PC-9 (cell line): ENCODE measurements around the gene CCDC78. TPM values are rescaled to one million over a fixed set of nuclear protein-coding genes. Genes with fewer than 3 reads are reported as not detected.

Experiments used
- BruUV-seq: library from RNA; stranded (reverse); fragments of 400-500 nt; replicated peaks from 2 replicates; lab custom pipeline; 2021; lab: Mats Ljungman, UMichigan
- CTCF ChIA-PET: fragments of 300-600 bp; sonication (Branson Sonifier 250); formaldehyde crosslinking; loops from one replicate; lab custom pipeline; 2022; ENCODE audit warnings: antibody characterized with exemption; lab: Charles Lee
- POLR2A ChIA-PET: fragments of 300-600 bp; sonication (Branson Sonifier 250); formaldehyde crosslinking; loops from one replicate; lab custom pipeline; 2022; ENCODE audit warnings: antibody characterized with exemption; ENCODE audit not compliant: unreplicated experiment; lab: Charles Lee
- DNase-seq, 2 experiments: peaks; one replicate each; pipeline versions ENCODE4 v3.0.0 to v3.0.0-alpha.2; 2015 to 2022; ENCODE audit warnings: mixed read lengths in 1 of 2
- H2AFZ ChIP-seq: fragments of 200-600 bp; sonication (generic); 2 replicates; pipeline ENCODE4 v1.8.1; 2017; ENCODE audit warnings: antibody characterized with exemption
- H3F3A ChIP-seq: fragments of 200-600 bp; sonication (generic); 2 replicates; pipeline ENCODE4 v1.8.1; 2017; ENCODE audit warnings: antibody characterized with exemption, mild to moderate bottlenecking, low read depth; ENCODE audit not compliant: insufficient read depth
- H3K27ac ChIP-seq: fragments of 200-600 bp; sonication (generic); 2 replicates; pipeline ENCODE4 v1.6.1; 2016; ENCODE audit warnings: mixed run types
- H3K27me3 ChIP-seq: fragments of 200-600 bp; sonication (generic); 2 replicates; pipeline ENCODE4 v1.6.1; 2016; ENCODE audit warnings: low read depth, mixed run types; ENCODE audit not compliant: insufficient read depth
- H3K36me3 ChIP-seq: fragments of 200-600 bp; sonication (generic); 2 replicates; pipeline ENCODE4 v1.6.1; 2016; ENCODE audit warnings: low read depth, mixed run types
- H3K4me1 ChIP-seq: fragments of 200-600 bp; sonication (generic); replicated peaks from 2 replicates; pipeline ENCODE4 v1.6.1; 2016; ENCODE audit warnings: mixed run types; ENCODE audit not compliant: insufficient read depth
- H3K4me2 ChIP-seq: fragments of 200-600 bp; sonication (generic); 2 replicates; pipeline ENCODE4 v1.6.1; 2017; ENCODE audit warnings: mixed run types
- H3K4me3 ChIP-seq: fragments of 200-600 bp; sonication (generic); 2 replicates; pipeline ENCODE4 v1.6.1; 2016; ENCODE audit warnings: mixed run types
- H3K79me2 ChIP-seq: fragments of 200-600 bp; sonication (generic); 2 replicates; pipeline ENCODE4 v1.6.1; 2017; ENCODE audit warnings: low read depth, mixed run types
- H3K9me2 ChIP-seq: fragments of 200-600 bp; sonication (generic); 2 replicates; pipeline ENCODE4 v1.8.1; 2017; ENCODE audit warnings: mild to moderate bottlenecking; ENCODE audit not compliant: insufficient read depth
- H3K9me3 ChIP-seq: fragments of 200-600 bp; sonication (generic); 2 replicates; pipeline ENCODE4 v1.8.1; 2016; ENCODE audit warnings: low read depth; ENCODE audit not compliant: insufficient read depth
- H4K20me1 ChIP-seq: fragments of 200-600 bp; sonication (generic); 2 replicates; pipeline ENCODE4 v1.8.1; 2017; ENCODE audit not compliant: insufficient read depth
- CTCF ChIP-seq: fragments of 200-600 bp; sonication (generic); conservative IDR thresholded peaks from 2 replicates; pipeline ENCODE4 v1.6.1; 2017; ENCODE audit warnings: mixed run types, antibody characterized with exemption, mild to moderate bottlenecking, moderate library complexity
- EZH2 ChIP-seq: fragments of 200-600 bp; sonication (generic); IDR thresholded peaks from 2 replicates; pipeline ENCODE4 v1.8.0; 2017; ENCODE audit warnings: antibody characterized with exemption, low read depth
- intact Hi-C: fragments of 100-400 bp; cut with micrococcal nuclease; formaldehyde crosslinking; loops from one replicate; pipeline ENCODE4 v1.10.0; 2022; ENCODE audit not compliant: unreplicated experiment
- total RNA-seq: library from RNA; stranded (reverse); gene quantifications from 2 replicates; pipeline ENCODE4 v1.2.3, GENCODE V29; 2021

CCDC78 gene
- total RNA-seq, 1 experiment from 2014 or later, result 4.2 TPM

- H3K27ac ChIP-seq, result no peak overlapping the region
- no peaks in the 10 kb centered on the region for H4K20me1 ChIP-seq
- H3K4me2 ChIP-seq, result no peak overlapping the region
- DNase-seq, result no peak
- H3K4me1 ChIP-seq, result no peaks in the 10 kb centered on the region
- H3K36me3 ChIP-seq, result no peaks in the 10 kb centered on the region
- H3K79me2 ChIP-seq, result no peaks in the 10 kb centered on the region
- H3K27me3 ChIP-seq, result no peaks in the 10 kb centered on the region
- H3K9me3 ChIP-seq, result no peaks in the 10 kb centered on the region
- no peak overlapping the region for H3K4me3 ChIP-seq
- 0 out of 2 replicates have a peak, but pooled peaks cover 4% of the 10 kb centered on the region for H3F3A ChIP-seq
- ChIA-PET POLR2A (no interaction called here), CTCF (no interaction called here)
- intact Hi-C loops, result no loop called here
- no peaks in the 10 kb centered on the region for H3K9me2 ChIP-seq
- BruUV-seq, result no TSS peak
- TF ChIP-seq CTCF (no peak), EZH2 (no peak)
- H2AFZ ChIP-seq, result no peak overlapping the region
Measured at GRCh38 chr16:747978-748746, 21.9 kb upstream of the CCDC78 start.

DNA sequence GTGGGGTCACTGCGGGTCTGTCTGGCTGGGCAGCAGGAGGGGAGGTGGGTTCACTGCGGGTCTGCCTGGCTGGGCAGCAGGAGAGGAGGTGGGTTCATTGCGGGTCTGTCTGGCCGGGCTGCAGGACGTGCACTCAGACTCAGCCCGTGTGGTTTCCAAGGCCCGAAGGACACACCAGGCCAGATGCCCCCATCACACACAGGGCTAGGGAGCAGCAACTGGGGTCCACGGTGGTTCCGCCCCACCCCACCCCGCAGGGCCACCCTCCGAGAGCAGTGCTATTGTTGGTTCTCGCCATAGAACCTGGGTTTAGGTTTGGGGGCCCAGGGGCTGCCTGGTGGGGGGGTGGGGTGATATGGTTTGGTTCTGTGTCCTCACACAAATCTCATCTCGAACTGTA is 20.4 kb upstream of the CCDC78 start:
- Histone ChIP-seq H3K27ac (no peak overlapping the region), H3K4me2 (no peak overlapping the region), H3K9me2 (no peaks in the 10 kb centered on the region), H4K20me1 (no peaks in the 10 kb centered on the region), H3K27me3 (no peaks in the 10 kb centered on the region), H3F3A (peaks cover 8% of the 10 kb centered on the region; the same call in 1 of the 2 replicates), H3K4me3 (no peak overlapping the region), H3K9me3 (no peaks in the 10 kb centered on the region), H3K36me3 (no peaks in the 10 kb centered on the region), H3K79me2 (no peaks in the 10 kb centered on the region), H2AFZ (no peak overlapping the region), H3K4me1 (no peaks in the 10 kb centered on the region)
- no TSS peak for BruUV-seq
- no peak for TF ChIP-seq EZH2
- TF ChIP-seq CTCF, result no peak
- no peak for DNase-seq
- intact Hi-C loops, result no loop called here
- POLR2A ChIA-PET, result no interaction called here
- CTCF ChIA-PET, result no interaction called here

DNA sequence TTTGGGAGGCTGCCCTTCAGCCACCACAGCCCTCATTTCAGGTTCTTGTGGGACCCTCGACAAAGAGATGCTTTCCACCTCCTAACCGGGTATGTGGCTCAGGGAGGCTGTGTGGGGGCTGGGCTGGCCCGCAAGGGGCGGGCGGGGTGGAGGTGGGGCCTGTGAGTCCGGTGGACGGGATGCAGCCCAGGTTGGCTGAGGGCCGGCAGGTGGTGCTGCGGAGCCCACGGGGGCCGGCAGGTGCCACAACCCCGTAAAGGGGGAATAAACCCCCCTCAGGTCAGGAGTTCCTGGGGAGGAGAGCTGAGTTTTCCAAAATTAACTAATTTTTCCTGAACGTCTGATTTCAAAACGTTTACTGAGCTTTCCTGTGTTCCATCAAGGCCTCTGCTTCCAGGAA is 19.5 kb upstream of the CCDC78 start:
- H3K36me3 ChIP-seq, result no peaks in the 10 kb centered on the region
- H2AFZ ChIP-seq, result no peak overlapping the region
- POLR2A ChIA-PET, result interaction anchor here (0.7 kb wide), 2 partner anchors 15 to 18 kb away, joined by 3 read pairs; partner anchors contain the start of gene MSLN

More for the DNA sequence above, 19.5 kb upstream of the CCDC78 start:
- Histone ChIP-seq H3K4me2 (no peak overlapping the region), H3K27me3 (no peaks in the 10 kb centered on the region), H3K27ac (no peak overlapping the region), H3K9me3 (no peaks in the 10 kb centered on the region), H3K4me3 (no peak overlapping the region), H3K9me2 (no peaks in the 10 kb centered on the region), H3K79me2 (no peaks in the 10 kb centered on the region), H3K4me1 (no peaks in the 10 kb centered on the region), H3F3A (peaks cover 8% of the 10 kb centered on the region; the same call in 1 of the 2 replicates), H4K20me1 (no peaks in the 10 kb centered on the region)
- DNase-seq, result peak in 1 of 2 experiments; percentile 8
- intact Hi-C loops, result no loop called here
- no peak for TF ChIP-seq EZH2
- TF ChIP-seq CTCF, result peak; percentile 63; the same call in 1 of the 2 replicates
- no TSS peak for BruUV-seq
- CTCF ChIA-PET, result interaction anchor here (1.4 kb wide), 1 partner anchor 40 kb away, joined by 3 read pairs; no protein-coding TSS in a partner anchor
